Fibroblast of gingiva (primary cell): ENCODE measurements around the gene KNL1.
A peak's percentile ranks its signal among the peaks of the same experiment; 100 is the strongest.
"Not testable (repeated sequence)": the region's sequence is repeated elsewhere in the genome, so short reads cannot be mapped to it uniquely, and the experiment has no call there.

Experiments used
- DNase-seq: peaks from one replicate; pipeline ENCODE4 v3.0.0-alpha.2; 2011; ENCODE audit warnings: low read depth

KNL1 gene

DNA sequence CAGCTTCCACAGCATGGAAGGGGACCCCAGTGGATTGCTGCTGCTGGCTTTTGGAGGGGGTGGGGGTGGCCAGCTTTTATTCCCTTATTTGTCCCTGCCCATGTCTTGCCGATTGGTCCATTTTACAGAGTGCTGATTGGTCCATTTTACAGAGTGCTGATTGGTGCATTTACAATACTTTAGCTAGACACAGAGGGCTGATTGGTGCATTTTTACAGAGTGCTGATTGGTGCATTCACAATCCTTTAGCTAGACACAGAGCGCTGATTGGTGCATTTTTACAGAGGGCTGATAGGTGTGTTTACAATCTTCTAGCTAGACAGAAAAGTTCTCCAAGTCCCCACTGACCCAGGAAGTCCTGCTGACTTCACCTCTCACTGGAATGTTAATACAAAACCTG is 12.3 kb upstream of the KNL1 start:
- DNase-seq, result not testable (repeated sequence)

DNA sequence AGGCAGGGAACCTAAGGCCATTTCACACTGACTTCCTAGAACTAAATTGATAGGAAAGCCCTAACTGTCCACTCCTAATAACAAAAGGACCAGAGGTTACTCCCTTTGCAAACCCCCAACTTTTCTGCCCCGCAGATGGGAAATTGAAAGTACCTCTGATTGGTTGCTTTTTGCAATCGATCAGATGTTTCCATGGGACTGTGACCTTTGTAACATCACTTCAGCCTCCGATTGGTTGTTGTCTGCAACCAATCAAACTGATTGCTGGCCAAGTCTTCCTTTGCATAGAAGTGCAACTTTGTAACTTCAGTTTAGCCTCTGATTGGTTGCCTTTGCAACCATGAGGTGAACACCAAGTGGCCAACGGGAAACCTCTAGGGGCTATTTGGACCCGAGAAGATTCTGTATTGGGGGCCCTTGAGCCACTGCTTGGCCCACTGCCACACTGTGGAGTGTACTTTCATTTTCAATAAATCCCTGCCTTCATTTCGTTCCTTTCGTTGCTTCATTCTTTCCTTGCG is 11.3 kb upstream of the KNL1 start:
- DNase-seq, result peak; percentile 74

DNA sequence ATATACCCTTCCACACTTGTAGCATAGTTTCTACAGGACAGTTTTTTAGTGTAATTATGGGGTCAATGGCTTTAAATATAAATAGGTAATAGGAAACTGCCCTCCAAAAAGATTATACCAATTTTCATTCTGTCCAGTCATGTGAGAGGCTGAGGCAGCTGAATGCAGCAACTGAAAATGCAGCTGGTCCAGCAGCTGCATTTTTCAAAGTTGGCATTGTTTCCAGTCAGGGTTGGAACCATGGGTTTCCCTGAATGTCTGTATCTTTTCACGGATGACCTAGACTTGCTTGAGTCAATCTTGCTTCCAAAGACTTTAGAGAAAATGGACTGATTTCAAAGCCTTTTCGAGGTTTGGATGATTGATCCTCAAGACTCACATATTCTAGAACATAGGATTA is 9.9 kb upstream of the KNL1 start:
- DNase-seq, result no peak

DNA sequence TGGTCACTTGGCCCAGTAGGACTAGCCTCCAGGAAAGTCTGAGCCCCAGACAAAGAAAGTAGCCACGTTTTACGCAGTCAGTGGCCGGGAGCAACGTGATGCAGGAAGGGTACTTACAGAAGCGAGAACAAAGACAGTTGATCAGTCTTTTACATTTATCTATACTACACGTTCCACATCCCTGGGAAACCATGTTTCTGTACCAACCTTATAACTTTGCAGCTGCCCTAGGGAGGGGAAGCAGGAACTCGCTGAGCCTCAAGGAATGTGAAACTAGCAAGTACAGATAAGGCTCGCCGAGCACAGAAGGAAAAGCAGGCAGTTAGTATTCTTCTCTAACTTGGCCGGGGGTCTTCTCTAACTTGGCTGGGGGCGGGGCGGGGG is 3.4 kb upstream of the KNL1 start:
- DNase-seq, result no peak

DNA sequence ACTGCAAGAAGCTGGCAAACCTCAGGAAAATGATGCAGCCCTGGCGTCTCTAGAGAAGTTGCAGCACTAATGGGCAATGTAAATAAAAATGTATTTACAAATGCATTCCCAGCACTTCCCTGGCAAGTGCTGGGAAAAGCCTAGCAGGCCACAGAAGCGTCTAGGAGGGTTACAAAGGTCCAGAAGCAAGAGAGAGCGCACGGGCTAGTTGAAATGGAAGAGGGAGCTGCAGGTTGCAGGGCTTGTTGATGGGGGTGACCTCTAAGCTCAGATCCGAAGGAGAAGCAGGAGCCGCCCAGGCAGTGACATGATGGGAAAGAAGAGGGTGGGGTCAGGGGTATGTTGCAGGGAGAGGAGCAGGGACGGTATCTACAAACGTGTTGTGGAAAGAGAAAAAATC is 2.7 kb upstream of the KNL1 start:
- DNase-seq, result no peak

DNA sequence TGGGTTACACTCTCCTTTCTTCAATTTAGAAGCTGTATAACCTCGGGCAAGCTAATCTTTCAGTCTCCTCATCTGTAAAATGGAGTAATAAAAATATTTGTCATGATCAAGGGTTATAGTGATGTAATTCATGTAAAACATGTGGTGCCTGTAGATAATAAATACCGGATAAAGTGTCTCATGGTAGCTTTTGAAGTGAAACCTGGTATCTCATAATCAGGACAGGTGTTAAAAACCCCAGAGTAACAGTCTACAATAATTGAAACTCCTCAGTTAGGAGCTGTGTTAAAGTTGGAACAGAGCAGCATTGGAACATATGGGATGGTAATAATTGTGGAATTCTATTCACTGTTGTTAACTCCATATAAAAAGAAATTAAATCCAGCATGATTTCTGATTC is 884 bp upstream of the KNL1 start:
- no peak for DNase-seq

DNA sequence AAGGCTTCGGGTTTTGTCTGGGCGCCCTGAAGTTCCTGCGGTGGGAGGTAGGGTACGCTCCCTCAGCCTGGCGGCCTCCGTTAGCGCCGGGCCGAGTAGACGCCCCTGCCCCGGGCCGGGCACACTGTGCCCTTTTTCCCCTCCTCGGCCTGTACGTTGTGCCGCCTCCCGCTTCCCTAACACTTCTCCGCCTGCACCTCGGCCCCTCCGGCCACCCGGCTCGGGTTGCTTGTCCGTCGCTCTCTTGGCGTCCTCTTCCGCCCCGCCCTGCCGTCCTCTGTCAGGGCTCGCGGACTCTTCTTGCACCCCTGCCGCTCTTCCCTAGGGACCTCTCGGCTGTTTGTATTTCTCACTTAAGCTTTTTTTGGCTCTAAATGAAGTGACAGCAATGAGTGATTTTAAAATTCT is 384 bp downstream of the KNL1 start:
- peak; percentile 39 for DNase-seq

DNA sequence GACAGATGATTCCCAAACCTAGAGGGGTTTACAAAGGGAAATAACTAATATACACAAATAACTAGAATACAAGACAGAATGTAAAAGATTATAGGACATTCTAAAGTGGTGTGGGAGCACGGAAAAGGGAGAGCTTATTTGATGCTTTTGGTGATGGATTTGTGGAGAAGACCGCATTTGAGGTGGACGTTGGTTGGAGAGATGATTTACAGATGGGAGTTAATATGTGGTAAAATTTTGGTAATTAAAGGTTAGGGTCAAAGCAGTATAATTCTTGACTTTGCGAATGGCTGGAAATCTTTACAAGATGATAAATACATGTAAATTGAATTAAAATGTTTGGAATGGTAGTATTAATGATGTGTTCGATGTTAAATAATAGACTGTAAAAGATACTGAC is 1.2 kb downstream of the KNL1 start:
- DNase-seq, result no peak

DNA sequence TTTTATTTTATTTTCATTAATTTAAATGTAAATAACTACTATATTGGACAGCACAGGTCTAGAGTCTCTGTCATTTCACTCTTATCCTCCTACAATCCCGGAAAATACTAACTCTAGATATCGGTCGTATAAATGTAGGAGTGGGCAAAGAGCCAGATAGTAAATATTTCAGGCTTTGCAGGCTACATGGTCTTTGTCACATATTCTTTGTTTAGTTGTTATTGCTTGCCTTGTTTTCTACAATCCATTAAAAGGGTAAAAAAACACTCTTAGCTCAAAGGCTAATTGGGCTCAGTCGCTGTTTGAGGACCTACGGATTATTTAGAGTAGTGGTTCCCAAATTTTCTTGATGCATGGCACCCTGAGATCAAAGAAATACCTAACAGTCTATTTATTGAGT is 1.7 kb downstream of the KNL1 start:
- no peak for DNase-seq

DNA sequence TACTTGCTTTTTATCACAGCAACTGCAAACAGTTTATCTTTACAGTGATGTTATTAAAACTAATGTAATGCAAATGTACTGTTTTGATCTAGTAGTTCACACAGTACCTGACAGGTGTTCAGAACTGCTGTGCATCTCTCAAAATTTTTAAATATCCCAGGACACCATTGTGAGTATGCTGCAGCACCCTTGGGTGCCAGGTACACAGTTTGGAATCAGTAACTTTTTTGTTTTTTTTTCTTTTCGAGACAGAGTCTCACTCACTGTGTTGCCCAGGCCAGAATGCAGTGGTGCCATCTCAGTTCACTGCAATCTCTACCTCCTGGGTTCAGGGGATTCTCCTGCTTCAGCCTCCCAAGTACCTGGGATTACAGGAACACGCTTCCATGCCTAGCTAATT is 3.0 kb downstream of the KNL1 start:
- DNase-seq, result no peak

DNA sequence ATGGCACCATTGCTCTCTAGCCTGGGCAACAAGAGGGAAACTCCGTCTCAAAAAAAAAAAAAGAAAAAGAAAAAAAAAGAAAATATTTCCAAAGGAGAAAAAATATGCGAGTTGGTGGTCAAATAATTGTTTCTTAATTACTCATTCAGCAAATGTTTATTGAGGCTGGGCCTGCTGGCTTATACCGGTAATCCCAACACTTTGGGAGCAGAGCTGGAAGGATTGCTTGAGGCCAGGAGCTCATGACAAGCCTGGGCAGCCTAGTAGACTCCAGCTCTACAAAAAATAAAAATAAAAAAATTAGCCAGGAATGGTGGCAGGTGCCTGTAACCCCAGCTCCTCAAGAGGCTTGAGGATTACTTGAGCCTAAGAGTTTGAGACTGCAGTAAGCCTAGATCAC is 4.1 kb downstream of the KNL1 start:
- no peak for DNase-seq

DNA sequence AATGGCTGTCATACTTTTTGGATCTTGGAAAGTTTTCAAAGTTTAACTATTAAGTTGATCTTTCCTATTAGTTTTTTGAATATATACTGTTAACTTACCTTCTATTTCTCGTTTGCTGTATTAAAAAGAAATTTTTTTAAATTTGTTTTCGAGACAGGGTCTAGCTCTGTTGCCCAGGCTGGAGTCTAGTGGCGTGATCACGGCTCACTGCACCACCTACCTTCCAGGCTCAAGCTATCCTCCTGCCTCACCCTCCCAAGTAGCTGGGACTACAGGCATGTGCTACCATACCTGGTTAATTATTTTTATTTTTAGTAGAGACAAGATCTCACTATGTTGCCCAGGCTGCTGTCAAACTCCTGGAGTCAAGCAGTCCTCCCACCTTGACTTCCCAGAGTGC is 4.6 kb downstream of the KNL1 start:
- DNase-seq, result no peak

DNA sequence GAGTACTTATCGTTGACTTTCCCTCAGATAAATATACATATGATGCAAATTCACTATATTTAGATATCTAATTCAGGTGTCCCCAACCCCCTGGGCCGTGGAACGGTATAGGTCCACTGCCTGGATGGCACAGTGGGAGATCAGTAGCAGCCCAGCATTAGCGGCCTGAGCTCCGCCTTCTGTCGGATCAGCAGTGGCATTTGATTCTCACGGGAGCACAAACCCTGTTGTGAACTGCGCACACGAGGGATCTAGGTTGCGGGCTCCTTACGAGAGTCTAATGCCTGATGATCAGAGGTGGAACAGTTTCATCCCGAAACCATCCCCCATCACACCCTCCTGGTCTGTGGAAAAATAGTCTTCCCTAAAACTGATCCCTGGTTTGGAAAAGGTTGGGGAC is 6.9 kb downstream of the KNL1 start:
- DNase-seq, result no peak

DNA sequence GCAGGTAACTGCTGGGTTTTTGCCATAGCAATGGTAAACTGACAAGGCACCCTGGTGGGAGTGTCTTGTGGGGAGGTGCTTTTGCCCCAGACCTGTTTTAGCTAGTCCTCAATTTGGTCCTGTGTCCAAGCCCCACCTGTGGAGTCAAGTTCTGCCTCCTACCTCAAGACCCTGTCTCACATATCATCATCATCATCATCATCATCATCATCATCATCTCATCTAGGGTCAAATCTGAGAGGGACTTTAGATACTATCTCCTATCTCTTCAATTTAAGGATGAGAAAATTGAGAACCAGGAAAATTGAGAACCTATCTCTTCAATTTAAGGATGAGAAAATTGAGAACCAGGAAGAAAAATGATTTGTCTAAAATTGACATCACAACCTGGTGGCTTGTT is 9.9 kb downstream of the KNL1 start:
- no peak for DNase-seq

DNA sequence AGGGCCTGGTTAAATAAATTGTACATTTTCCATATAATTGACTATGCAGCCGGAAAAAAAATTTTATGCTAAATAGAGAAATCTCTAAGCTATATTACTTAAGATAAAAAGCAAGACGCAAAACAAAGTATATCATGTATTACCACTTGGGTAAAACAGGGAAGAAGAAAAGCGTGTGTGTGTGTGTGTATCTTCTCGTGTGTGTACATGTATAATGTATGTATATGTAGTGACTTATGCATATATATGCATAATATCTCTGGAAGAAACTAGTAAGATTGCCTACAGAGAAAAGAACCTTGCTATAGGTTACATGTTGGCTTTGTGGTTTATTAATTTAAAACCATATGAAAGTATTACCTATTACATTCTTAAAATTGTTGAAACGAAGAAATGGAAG is 19.0 kb downstream of the KNL1 start:
- no peak for DNase-seq

DNA sequence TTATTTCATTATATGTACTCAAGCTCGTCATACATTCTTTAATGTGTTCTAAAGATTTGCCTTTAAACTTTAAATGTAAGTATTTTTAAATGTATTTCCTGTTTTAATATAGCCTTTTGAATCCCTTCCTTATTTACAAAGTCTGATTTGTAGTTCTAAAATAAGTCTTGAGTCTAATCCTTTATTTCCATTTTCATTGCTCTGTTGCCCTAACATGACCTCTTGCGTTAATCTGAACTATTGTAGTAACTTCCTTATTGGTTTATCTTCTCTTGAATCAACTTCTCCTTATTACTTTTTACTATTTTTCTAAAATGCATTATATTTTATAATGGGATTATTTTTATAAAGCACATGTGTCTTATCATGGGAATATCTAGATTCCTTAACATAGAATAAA is 24.0 kb downstream of the KNL1 start:
- DNase-seq, result no peak

DNA sequence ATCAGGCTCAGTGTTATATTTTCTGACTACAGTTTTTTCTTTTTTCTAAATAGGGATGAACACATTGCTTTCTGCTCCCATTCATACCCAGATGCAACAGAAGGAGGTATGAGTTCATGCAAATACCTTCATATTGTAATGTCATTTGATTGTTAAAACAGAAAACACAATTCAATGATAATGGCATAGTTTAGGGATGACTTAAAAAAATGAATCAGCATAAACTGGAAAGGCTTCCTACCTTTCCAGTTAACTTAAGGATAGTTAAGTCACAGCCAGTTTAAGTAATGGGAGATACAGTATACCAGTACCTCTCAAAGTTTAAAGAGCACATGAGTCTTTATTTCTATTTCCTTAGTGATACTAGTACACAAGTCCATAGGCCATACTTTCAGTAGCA is 24.9 kb downstream of the KNL1 start:
- no peak for DNase-seq

DNA sequence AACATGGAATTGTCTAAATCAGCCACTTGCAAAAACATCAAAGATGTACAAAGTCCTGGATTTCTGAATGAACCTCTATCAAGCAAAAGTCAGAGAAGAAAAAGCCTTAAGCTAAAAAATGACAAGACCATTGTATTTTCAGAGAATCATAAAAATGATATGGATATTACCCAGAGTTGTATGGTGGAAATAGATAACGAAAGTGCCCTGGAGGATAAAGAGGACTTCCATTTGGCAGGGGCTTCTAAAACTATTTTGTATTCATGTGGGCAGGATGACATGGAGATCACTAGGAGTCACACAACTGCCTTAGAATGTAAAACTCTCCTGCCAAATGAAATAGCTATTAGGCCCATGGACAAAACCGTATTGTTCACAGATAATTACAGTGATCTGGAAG is 29.3 kb downstream of the KNL1 start:
- no peak for DNase-seq

DNA sequence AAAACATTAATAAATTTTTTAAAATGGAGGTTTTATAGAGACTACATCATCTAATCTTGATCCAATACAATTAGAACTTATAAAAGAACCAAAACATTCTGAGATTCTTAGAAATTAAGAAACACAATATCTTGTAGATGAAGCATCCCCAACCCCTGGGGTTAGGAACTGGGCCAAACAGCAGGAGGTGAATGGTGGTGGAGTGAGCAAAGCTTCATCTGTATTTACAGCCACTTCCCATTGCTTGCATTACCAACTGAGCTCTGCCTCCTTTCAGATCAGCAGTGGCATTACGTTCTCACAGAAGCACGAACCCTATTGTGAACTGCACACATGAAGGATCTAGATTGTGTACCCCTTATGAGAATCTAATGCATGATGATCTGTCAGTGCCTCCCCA is 36.3 kb downstream of the KNL1 start:
- DNase-seq, result no peak

DNA sequence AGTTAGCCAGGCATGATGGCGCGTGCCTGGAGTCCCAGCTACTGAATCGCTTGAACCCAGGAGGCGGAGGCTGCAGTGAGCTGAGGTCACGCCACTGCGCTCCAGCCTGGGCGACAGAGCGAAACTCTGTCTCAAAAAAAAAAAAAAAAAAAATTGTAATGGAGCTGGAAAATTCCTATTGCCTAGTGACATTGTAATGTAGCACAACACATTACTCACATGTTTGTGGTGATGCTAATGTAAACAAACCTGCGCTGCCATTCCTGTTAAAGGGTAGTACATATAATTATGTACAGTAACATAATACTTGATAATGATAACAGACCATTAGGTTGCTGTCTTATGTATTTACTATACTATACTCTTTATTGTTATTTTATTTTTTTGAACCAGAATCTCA is 39.1 kb downstream of the KNL1 start:
- peak; percentile 73 for DNase-seq

DNA sequence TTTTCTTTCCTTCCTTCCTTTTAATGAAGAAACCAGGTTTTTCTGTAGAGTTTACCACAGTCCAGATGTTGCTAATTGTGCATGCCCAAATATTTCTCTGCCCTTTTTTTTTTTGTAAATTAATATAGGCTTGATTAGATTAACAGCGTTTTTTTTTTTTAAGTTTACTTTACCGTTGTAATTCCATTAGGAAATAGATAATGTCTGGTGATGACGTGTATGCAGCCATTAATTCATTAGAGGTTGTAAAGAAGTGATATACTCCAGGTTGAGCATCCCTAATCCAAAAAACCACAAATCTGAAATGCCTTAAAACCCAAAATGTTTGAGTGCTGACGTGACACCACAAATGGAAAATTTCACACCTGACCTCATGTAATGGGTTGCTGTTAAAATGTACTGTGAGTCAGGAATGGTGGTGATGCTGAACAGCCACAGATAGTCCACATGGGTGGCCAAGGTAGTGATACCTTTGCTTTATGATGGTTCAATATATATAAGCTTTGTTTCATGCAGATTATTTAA is 43.2 kb downstream of the KNL1 start:
- no peak for DNase-seq

DNA sequence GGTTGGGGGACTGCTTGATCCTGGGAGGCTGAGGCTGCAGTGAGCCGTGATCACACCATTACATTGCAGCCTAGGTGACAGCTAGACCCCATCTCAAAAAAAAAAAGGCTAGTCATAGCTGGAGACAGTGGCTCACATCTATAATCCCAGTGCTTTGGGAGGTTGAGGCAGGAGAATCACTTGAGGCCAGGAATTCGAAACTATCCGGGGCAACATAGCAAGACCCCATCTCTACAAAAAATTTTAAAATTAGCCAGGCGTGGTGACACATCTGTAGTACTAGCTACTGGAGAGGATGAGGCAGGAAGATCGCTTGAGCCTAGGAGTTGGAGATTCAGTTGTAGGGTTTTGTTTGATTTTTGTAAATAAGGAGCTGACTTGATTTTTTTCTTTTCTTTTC is 45.6 kb downstream of the KNL1 start:
- no peak for DNase-seq

DNA sequence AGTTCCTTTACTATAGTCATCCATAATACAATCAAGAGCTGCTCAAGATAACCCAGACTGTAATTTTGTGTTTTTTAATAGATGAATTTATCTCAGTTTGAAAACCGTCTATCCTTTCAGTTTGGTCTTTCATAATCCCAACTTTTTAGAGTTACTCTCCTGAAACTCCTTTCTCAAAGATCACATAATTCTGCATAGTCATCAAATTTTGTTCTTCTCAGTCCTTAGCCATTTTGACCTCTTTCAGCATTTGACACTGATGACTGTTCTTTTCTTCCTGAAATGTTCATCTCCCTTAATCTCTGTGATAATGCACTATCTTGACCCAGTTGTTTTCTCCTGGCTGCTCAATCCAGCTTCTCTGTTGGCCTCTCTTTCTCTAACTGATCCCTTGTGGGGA is 53.5 kb downstream of the KNL1 start:
- DNase-seq, result no peak

DNA sequence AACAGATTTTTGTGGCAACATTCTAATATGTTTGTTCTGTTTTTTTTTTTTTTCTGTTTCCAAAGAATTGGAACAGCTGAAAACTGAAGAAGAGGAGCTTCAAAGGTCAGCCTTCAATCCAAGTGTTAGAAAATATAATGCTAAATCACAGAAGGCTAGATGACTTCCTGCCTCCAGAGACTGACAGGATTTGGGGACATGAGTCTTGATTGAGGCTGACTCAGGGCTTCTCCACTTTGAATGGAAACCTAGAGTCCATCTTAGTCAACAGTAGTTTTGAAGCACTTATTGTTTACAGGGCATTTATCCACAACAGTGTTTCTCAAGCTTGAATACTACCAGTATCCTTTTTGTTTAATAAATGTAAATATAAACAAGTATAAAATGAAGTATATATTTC is 56.4 kb downstream of the KNL1 start:
- DNase-seq, result no peak

DNA sequence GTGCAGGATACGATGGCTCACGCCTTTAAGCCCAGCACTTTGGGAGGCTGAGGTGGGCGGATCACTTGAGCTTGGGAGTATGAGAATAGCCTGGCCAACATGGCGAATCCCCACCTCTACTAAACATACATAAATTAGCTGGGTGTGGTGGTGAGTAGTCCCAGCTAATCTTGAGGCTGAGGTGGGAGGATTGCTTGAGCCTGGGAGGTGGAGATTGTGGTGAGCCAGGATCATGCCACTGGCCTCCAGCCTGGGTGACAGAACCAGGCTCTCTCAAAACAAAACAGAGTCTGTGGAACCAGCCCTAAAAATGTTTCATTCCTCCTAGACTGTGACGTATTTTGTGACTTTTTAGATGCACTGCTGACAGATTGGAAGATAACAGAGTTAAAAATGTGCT is 66.6 kb downstream of the KNL1 start:
- no peak for DNase-seq
